Measurements from ENCODE around the gene CHTOP. TPM values are rescaled to one million over a fixed set of nuclear protein-coding genes. Genes with fewer than 3 reads are reported as not detected.
A peak's percentile ranks its signal among the peaks of the same experiment; 100 is the strongest.
"Not testable (repeated sequence)": the region's sequence is repeated elsewhere in the genome, so short reads cannot be mapped to it uniquely, and the experiment has no call there.

CHTOP gene
- total RNA-seq, 1 donor from 2014 or later: 21.1 TPM

- DNase-seq: no peak
Measured at GRCh38 chr1:153663211-153663610, 29.3 kb downstream of the CHTOP start.

- DNase-seq: no peak
Measured at GRCh38 chr1:153667439-153667838, 33.6 kb downstream of the CHTOP start.

DNA sequence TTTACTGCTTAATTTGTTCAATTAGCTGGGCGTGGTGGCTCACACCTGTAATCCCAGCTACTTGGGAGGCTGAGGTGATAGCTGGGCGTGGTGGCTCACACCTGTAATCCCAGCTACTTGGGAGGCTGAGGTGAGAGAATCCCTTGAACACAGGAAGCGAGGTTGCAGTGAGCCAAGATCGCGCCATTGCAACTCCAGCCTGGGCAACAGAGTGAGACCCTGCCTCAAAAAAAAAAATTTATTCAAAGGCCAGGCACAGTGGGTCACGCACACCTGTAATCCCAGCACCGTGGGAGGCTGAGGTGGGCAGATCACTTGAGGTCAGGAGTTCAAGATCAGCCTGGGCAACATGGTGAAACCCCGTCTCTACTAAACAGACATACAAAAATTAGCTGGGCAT is 34.8 kb downstream of the CHTOP start:
- DNase-seq: not testable (repeated sequence)

GRCh38 chr1:153669606-153670005 is 35.7 kb downstream of the CHTOP start:
- no peak for DNase-seq

- peak; percentile 32 for DNase-seq
Measured at GRCh38 chr1:153670257-153670858, 36.5 kb downstream of the CHTOP start.

DNA sequence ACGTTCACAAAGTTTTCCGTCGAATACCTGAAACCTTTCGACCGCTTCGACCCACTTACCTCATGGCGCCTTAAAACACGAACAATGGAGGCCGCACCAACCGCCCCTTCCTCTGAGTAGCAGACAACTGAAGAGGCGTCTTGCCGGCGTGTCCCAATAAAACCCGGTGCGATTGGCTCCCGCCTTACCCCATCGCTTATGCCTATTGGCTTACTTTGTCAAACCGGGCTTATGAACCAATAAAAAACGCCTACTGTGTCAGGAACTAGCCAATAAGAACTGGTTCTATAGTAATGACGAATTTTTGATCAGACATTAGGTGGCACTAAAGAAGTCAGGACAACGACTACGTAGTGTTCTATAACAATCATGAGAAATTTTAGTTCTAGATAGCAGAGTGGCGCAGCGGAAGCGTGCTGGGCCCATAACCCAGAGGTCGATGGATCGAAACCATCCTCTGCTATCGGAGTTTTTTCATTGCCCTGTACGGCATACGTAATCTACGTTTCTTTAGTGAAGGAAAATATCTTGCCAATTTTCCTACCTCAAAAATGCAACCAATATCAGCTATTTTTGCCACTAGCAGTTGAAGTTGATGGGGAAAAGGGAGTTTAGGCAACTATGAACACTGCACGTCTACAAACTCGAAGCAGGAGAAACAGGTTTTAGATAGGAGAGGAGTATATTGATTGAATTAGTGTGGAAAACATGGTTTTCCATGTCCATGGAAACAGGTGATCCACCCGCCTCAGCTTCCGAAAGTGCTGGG is 37.2 kb downstream of the CHTOP start, which contains the start of gene ILF2:
ILF2 (minus strand) TSS at position 135 of the 769 bp plus-strand sequence; CDS start at position 64, 71 bp downstream.
- DNase-seq: peak; percentile 100

GRCh38 chr1:153671628-153672353 is 37.9 kb downstream of the CHTOP start:
- not testable (repeated sequence) for DNase-seq

GRCh38 chr1:153673511-153673910 is 39.6 kb downstream of the CHTOP start:
- no peak for DNase-seq

DNA sequence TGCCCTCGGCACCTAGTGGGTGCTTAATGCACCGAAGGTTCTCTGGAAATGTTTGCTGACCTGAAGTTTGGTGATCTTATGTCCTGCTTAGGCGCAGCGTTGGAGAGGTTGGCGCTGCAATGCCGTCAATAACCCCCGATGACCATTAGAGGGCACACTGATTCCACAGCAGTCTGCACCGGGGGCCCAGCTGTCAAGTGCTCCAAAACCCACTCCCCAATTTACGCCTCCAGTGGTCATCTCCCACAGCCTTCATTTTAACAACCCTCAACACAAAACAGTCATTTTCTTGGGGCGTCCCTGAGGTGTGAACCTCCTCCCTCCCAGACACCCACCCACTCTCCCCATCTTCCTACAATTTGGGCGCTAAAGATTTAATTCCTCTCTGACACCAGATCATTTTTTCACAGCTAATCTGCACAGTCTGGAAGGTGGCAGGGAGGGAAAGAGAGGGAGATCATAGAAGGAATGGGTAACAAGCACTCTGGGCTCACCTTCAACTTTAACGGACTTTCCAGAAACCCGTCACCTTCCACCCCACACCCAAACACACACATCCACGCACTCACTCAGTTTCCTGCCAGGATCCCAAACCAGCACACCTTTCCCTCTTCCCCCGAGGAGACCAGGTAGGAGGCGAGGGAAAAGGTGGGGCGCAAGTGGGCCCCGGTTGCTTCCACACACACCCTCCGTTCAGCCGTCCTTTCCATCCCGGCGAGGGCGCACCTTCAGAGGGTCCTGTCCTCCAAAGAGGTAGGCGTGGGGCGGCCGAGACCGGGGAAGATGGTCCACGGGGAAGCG is 44.1 kb downstream of the CHTOP start:
- DNase-seq: peak; percentile 83

DNA sequence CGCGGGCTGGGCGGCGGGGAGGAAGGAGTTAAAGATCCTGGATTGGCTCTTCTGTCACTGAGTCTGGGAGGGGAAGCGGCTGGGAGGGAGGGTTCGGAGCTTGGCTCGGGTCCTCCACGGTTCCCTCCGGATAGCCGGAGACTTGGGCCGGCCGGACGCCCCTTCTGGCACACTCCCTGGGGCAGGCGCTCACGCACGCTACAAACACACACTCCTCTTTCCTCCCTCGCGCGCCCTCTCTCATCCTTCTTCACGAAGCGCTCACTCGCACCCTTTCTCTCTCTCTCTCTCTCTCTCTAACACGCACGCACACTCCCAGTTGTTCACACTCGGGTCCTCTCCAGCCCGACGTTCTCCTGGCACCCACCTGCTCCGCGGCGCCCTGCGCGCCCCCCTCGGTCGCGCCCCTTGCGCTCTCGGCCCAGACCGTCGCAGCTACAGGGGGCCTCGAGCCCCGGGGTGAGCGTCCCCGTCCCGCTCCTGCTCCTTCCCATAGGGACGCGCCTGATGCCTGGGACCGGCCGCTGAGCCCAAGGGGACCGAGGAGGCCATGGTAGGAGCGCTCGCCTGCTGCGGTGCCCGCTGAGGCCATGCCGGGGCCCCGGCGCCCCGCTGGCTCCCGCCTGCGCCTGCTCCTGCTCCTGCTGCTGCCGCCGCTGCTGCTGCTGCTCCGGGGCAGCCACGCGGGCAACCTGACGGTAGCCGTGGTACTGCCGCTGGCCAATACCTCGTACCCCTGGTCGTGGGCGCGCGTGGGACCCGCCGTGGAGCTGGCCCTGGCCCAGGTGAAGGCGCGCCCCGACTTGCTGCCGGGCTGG is 44.9 kb downstream of the CHTOP start, which contains the start of gene NPR1:
NPR1 (plus strand) TSS at position 170 of the 818 bp plus-strand sequence; CDS start at position 591, 421 bp downstream.
- peak; percentile 50 for DNase-seq

GRCh38 chr1:153679337-153680119 is 45.7 kb downstream of the CHTOP start:
- DNase-seq: peak; percentile 58

GRCh38 chr1:153680120-153680403 is 46.2 kb downstream of the CHTOP start:
- DNase-seq: no peak

DNA sequence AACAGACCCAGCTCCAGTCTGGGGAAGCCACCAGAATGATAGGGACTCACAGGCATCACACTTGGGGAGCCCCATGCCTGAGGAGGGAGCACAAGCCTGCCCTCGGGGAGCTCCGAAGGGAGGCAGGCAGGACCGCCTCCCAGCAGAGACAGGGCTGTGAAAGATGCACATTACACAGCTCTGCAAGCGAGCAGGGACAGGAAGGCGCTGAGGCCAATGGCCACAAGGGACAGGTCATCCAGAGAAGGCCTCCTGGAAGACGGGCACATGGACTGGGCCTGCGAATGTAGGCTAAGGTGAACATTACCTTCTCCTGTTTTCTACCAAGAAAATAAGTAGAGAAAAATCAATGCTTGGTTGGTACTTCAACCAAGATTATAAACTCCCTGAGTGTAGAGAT is 48.9 kb downstream of the CHTOP start:
- no peak for DNase-seq

- DNase-seq: no peak
Measured at GRCh38 chr1:153683854-153684253, 50.0 kb downstream of the CHTOP start.

DNA sequence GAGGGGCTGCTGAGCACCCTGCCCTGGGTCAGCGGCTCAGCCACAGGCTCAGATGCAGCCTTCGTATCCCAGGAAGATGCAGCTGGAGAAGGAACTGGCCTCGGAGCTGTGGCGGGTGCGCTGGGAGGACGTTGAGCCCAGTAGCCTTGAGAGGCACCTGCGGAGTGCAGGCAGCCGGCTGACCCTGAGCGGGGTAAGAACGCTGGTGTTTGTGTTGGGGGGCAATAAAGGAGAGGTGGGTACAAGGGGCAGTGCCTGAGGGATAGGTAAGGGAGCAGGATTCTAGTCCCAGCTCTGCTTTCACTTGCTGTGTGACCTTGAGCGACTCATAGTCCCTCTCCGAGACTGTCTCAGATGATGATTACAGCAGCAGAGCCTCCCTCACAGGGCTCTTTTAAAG is 51.0 kb downstream of the CHTOP start:
- no peak for DNase-seq

GRCh38 chr1:153685544-153686340 is 51.9 kb downstream of the CHTOP start:
- DNase-seq: no peak

DNA sequence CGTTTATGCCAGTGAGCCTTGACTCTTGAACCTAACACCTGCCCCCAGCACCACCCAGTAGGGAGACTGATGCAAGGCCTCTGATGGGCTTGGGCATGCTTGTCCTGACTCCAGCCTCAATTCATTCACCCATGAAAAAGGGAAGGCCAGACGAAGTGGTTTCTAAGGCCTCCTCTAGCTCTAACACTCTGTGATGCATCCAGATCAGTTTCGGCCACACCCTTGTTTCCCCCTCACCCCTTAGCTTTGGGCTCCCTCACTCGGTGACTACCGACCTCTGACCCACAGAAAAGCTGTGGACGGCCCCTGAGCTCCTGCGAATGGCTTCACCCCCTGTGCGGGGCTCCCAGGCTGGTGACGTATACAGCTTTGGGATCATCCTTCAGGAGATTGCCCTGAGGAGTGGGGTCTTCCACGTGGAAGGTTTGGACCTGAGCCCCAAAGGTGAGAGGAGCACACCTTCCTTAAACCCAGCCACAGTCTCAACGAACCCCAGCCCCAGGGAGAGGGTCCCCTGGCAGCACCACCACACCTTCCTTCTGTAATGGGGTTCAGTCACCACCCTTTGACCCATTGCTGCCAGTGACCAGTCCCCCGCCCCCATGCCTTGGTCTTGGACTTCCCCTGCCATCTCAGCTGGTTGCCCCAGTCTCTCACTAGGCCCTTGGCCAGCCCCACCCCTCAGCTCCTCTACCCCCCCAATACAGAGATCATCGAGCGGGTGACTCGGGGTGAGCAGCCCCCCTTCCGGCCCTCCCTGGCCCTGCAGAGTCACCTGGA is 53.7 kb downstream of the CHTOP start:
- DNase-seq: no peak

DNA sequence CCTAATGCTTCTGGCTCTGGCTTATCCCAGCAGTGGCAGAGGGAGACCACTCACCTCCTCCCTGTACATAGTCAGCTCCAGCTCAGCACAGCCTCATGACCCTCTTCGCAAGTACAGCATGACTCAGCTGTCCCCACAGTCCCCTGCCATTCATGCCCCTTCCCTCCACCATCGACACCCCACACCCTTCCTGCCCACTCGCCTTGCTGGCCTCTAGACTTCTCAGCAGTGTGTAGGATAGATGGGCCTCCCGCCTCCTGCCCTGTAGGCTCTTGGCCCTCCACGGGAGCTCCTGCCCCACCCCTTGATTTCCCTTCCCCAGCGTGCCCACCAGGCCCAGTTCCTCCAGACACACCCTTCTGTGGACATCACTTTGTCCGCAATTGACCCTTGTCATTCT is 54.4 kb downstream of the CHTOP start:
- DNase-seq: no peak

GRCh38 chr1:153688736-153689328 is 55.0 kb downstream of the CHTOP start:
- DNase-seq: no peak

All from dermis blood vessel endothelial cell (primary cell).